A673 (cell line): ENCODE results near the gene TBC1D8B.

Experiments
- CTCF ChIP-seq: fragments of 300-800, 200-600 bp; sonication (generic); conservative IDR thresholded peaks from 2 replicates; pipeline ENCODE4 v1.5.1; 2017; ENCODE audit warnings: low read depth, mild to moderate bottlenecking, antibody characterized with exemption, low read length, moderate library complexity, mixed read lengths
- EZH2 ChIP-seq: fragments of 200-600 bp; sonication (generic); IDR thresholded peaks from 2 replicates; pipeline ENCODE4 v1.6.1; 2017; ENCODE audit warnings: borderline replicate concordance, low read depth, mild to moderate bottlenecking, mixed read lengths, antibody characterized with exemption, low read length; ENCODE audit not compliant: poor library complexity, severe bottlenecking

DNA sequence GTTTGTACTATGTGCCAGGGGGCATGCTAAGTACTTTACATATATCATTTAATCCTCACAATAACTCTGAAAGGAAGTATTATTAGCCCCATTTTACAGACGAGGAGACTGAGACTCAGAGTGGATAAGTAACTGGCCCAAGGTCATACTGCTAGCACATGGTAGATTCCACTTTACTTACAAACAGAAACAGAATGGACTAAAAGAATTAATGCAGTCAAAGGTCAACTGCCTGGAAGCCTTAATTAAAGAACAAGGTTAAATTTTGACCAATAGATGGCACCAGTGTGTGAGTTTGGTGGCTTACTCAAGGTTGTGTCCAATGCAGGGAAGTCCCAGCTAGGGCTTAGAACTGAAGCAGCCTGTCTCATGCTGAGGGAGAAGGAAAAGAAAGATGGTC, 96.0 kb downstream of the TBC1D8B start:
- TF ChIP-seq CTCF: peak; percentile 56
- no peak for TF ChIP-seq EZH2
